ENCODE measurements around the gene CNOT9.

DNA sequence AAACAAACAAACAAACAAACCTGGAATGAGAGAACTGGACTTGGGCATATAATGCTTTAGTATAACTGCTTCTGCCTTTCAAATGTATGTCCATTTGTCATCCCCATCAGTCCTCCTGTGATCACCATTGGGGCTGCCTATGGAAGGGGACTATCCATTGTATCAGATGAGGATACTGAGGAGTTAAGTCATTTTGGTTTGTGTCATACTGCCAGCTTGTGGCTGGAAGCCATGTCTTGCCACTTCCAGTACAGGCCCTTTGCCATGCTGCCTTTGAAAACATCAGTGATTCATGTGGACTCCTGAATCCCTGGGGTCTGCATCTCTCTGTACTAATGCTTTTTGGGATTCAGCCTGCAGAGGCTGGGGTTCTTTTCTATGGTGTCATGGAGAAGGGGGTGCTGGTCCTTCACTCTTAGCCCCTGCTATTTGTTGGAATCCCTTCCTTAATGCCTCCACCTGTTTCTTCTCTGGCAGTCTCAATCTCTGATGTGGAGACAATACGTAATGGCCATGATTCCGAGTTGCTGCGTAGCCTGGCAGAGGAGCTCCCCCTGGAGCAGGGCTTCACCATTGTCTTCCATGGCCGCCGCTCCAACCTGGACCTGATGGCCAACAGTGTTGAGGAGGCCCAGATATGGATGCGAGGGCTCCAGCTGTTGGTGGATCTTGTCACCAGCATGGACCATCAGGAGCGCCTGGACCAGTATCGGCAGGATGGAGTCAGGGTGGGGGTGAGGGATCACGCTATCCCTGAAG is 49.6 kb downstream of the CNOT9 start:
- TF ChIP-seq, protein P1, sequence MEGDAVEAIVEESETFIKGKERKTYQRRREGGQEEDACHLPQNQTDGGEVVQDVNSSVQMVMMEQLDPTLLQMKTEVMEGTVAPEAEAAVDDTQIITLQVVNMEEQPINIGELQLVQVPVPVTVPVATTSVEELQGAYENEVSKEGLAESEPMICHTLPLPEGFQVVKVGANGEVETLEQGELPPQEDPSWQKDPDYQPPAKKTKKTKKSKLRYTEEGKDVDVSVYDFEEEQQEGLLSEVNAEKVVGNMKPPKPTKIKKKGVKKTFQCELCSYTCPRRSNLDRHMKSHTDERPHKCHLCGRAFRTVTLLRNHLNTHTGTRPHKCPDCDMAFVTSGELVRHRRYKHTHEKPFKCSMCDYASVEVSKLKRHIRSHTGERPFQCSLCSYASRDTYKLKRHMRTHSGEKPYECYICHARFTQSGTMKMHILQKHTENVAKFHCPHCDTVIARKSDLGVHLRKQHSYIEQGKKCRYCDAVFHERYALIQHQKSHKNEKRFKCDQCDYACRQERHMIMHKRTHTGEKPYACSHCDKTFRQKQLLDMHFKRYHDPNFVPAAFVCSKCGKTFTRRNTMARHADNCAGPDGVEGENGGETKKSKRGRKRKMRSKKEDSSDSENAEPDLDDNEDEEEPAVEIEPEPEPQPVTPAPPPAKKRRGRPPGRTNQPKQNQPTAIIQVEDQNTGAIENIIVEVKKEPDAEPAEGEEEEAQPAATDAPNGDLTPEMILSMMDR (IDR thresholded peaks at IDR 0.05 in 8 of 11, conservative IDR thresholded peaks at IDR 0.05 in 3 of 11), result no peak
- no peak for TF ChIP-seq POLR2AphosphoS5 (IDR thresholded peaks at IDR 0.05)

All from spleen (tissue), 7 donors.